Non-pigmented ciliary epithelial cell (primary cell): ENCODE measurements around the gene HDLBP.

Experiments
- DNase-seq: peaks from one replicate; pipeline ENCODE4 v3.0.0-alpha.2; 2010; ENCODE audit warnings: low read depth

The HDLBP gene

GRCh38 chr2:241228081-241228859, 87.2 kb downstream of the HDLBP start:
- no peak for DNase-seq

GRCh38 chr2:241227594-241227993, 87.9 kb downstream of the HDLBP start:
- no peak for DNase-seq

GRCh38 chr2:241226723-241227572, 88.5 kb downstream of the HDLBP start:
- no peak for DNase-seq

- DNase-seq = no peak
Measured at GRCh38 chr2:241225983-241226382, 89.5 kb downstream of the HDLBP start.

GRCh38 chr2:241225545-241225944, 89.9 kb downstream of the HDLBP start:
- no peak for DNase-seq

- DNase-seq = no peak
Measured at GRCh38 chr2:241224851-241225438, 90.5 kb downstream of the HDLBP start.

GRCh38 chr2:241224018-241224850, 91.2 kb downstream of the HDLBP start:
- no peak for DNase-seq

GRCh38 chr2:241223211-241224017, 92.1 kb downstream of the HDLBP start:
- no peak for DNase-seq

GRCh38 chr2:241219856-241220356, 95.6 kb downstream of the HDLBP start:
- DNase-seq = no peak

- DNase-seq = no peak
Measured at GRCh38 chr2:241219030-241219382, 96.5 kb downstream of the HDLBP start.

- no peak for DNase-seq
Measured at GRCh38 chr2:241218131-241219029, 97.1 kb downstream of the HDLBP start.

GRCh38 chr2:241217320-241218031, 98.0 kb downstream of the HDLBP start:
- DNase-seq = no peak

GRCh38 chr2:241216211-241216761, 99.2 kb downstream of the HDLBP start:
- no peak for DNase-seq

- no peak for DNase-seq
Measured at GRCh38 chr2:241215421-241215820, 100.1 kb downstream of the HDLBP start.

GRCh38 chr2:241214766-241215165, 100.7 kb downstream of the HDLBP start:
- DNase-seq = no peak

- no peak for DNase-seq
Measured at GRCh38 chr2:241214209-241214608, 101.3 kb downstream of the HDLBP start.

- DNase-seq = no peak
Measured at GRCh38 chr2:241213567-241213966, 101.9 kb downstream of the HDLBP start.

GRCh38 chr2:241213041-241213440, 102.4 kb downstream of the HDLBP start:
- DNase-seq = no peak

GRCh38 chr2:241211276-241211675, 104.2 kb downstream of the HDLBP start:
- DNase-seq = no peak
